Measurements from ENCODE around the gene CALY.

The CALY gene

GRCh38 chr10:133299224-133299623 lies 37.5 kb downstream of the CALY start:
- Mint-ChIP-seq H3K9me3 (no peaks in the 10 kb centered on the region), H3K27ac (no peak overlapping the region), H3K4me3 (no peak overlapping the region), H3K36me3 (ENCODE audit: low read depth) (peaks cover 100% of the 10 kb centered on the region), H3K27me3 (no peaks in the 10 kb centered on the region), H3K4me1 (ENCODE audit: low read depth) (peaks cover 39% of the 10 kb centered on the region)
- intact Hi-C loops (cut with micrococcal nuclease), result no loop called here

- Mint-ChIP-seq H3K27me3 (no peaks in the 10 kb centered on the region), H3K36me3 (ENCODE audit: low read depth) (peaks cover 100% of the 10 kb centered on the region), H3K4me3 (no peak overlapping the region), H3K9me3 (no peaks in the 10 kb centered on the region), H3K27ac (no peak overlapping the region), H3K4me1 (ENCODE audit: low read depth) (peaks cover 39% of the 10 kb centered on the region)
- intact Hi-C loops (cut with micrococcal nuclease), result no loop called here
Observed at GRCh38 chr10:133298466-133298865, 38.2 kb downstream of the CALY start.

DNA sequence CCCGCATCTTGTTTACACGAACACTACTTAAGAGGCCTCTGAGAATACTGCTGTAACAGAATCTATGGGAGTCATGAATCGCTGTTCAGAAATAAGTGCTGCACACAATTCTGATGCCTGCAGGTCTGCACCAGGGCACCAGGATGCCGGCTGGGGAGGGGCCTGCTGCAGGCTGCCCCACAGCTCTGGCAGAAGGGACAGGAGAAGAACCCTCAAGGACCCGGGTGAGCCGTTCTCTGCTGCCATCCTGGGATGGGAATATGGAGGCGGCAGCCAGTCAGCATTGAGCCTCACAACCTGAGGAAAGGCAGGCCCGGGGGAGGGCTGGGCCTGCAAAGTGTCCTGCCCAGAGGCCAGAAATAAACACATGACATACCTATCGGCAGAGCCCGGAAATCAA lies 39.2 kb downstream of the CALY start:
- Mint-ChIP-seq H3K27ac (no peak overlapping the region), H3K36me3 (ENCODE audit: low read depth) (peaks cover 100% of the 10 kb centered on the region), H3K4me3 (no peak overlapping the region), H3K4me1 (ENCODE audit: low read depth) (peaks cover 45% of the 10 kb centered on the region), H3K27me3 (no peaks in the 10 kb centered on the region), H3K9me3 (no peaks in the 10 kb centered on the region)
- intact Hi-C loops (cut with micrococcal nuclease), result no loop called here

DNA sequence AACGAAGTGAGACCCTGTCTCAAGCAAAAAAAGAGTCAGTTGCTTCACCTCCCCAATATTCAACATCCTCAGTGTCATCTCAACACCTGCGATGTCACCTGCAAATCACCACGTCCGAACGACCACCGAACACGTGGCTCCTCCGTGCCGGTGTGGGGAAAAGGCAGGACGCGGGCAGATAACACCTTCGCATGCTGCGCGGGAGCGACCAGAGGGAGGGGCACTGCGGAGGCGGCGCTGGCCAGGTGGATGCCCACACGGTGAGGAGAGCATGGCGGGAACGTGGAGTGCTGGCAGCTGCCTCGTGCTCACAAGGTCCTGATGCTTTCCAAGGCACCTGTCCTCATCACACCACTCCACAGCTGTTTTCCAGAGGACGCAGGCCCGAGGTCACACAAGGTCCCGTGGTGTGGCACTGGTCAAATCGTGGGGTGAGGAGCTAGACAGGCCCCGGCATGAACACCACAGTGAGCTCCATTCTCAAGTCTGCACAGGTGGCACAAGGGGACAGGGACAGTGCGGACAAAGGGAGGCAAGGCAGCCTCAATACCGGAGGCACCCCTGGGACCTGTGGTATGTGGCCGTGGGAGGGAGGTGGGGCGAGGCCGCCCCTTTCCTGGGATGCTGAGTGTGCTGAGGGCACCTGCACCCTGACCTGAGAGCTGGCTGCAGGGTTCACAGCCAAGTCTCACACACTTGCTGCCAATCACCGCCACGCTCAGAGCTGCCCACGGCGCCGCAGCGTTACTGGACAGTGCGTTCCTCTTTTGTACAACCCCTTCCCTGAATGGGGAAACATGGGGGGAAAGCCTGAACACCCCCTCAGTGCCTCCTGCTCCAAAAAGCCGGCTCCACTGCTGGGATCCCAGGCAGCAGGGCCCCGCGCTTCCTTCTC lies 41.0 kb downstream of the CALY start:
- Mint-ChIP-seq H3K27me3 (no peaks in the 10 kb centered on the region), H3K4me1 (ENCODE audit: low read depth) (peaks cover 48% of the 10 kb centered on the region), H3K9me3 (no peaks in the 10 kb centered on the region), H3K27ac (no peak overlapping the region), H3K4me3 (no peak overlapping the region), H3K36me3 (ENCODE audit: low read depth) (peaks cover 100% of the 10 kb centered on the region)
- intact Hi-C loops (cut with micrococcal nuclease), result no loop called here

DNA sequence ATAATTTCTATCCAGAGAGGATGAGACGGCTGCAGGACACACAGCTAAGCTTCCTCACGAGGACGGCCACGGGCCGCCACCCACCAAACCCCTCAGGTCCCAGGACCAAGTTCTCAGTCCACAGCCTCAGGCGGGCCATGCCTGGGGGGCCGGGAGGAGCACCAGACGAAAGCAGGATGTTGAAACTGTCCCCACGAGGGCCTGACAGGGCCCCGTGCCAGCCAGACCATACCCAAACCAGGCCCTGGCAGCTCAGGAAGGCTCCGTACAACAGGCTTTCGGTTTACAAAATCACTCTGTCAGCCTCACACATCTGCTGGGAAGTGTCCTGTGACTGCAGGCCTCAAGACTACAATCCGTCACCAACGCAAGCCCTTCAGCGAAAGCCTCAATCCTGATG lies 42.5 kb downstream of the CALY start:
- Mint-ChIP-seq H3K9me3 (no peaks in the 10 kb centered on the region), H3K4me1 (ENCODE audit: low read depth) (peaks cover 48% of the 10 kb centered on the region), H3K4me3 (no peak overlapping the region), H3K27ac (peak overlapping the region; percentile 85), H3K36me3 (ENCODE audit: low read depth) (peaks cover 100% of the 10 kb centered on the region), H3K27me3 (no peaks in the 10 kb centered on the region)
- intact Hi-C loops (cut with micrococcal nuclease), result no loop called here

GRCh38 chr10:133293810-133294119 lies 42.9 kb downstream of the CALY start:
- Mint-ChIP-seq H3K4me1 (ENCODE audit: low read depth) (peaks cover 48% of the 10 kb centered on the region), H3K27me3 (no peaks in the 10 kb centered on the region), H3K36me3 (ENCODE audit: low read depth) (peaks cover 100% of the 10 kb centered on the region), H3K9me3 (no peaks in the 10 kb centered on the region), H3K27ac (peak overlapping the region; percentile 85), H3K4me3 (no peak overlapping the region)
- intact Hi-C loops (cut with micrococcal nuclease), result no loop called here

- intact Hi-C loops (cut with micrococcal nuclease), result no loop called here
- Mint-ChIP-seq H3K4me3 (no peak overlapping the region), H3K27me3 (no peaks in the 10 kb centered on the region), H3K36me3 (ENCODE audit: low read depth) (peaks cover 100% of the 10 kb centered on the region), H3K27ac (peak overlapping the region; percentile 85), H3K9me3 (no peaks in the 10 kb centered on the region), H3K4me1 (ENCODE audit: low read depth) (peaks cover 48% of the 10 kb centered on the region)
Observed at GRCh38 chr10:133292919-133293809, 43.5 kb downstream of the CALY start.

- Mint-ChIP-seq H3K27ac (no peak overlapping the region), H3K36me3 (ENCODE audit: low read depth) (peaks cover 100% of the 10 kb centered on the region), H3K27me3 (no peaks in the 10 kb centered on the region)
Observed at GRCh38 chr10:133289761-133290160, 46.9 kb downstream of the CALY start.

GRCh38 chr10:133287832-133288500 lies 48.7 kb downstream of the CALY start:
- peaks cover 13% of the 10 kb centered on the region for H3K4me1 Mint-ChIP-seq (ENCODE audit: low read depth)
- no peak overlapping the region for H3K4me3 Mint-ChIP-seq
- intact Hi-C loops (cut with micrococcal nuclease), result no loop called here
- peaks cover 100% of the 10 kb centered on the region for H3K36me3 Mint-ChIP-seq (ENCODE audit: low read depth)
- no peak overlapping the region for H3K27ac Mint-ChIP-seq
- no peaks in the 10 kb centered on the region for H3K27me3 Mint-ChIP-seq
- H3K9me3 Mint-ChIP-seq, result no peaks in the 10 kb centered on the region

More at GRCh38 chr10:133289761-133290160, 46.9 kb downstream of the CALY start:
- Mint-ChIP-seq H3K4me1 (ENCODE audit: low read depth) (peaks cover 31% of the 10 kb centered on the region), H3K9me3 (no peaks in the 10 kb centered on the region), H3K4me3 (no peak overlapping the region)
- intact Hi-C loops (cut with micrococcal nuclease), result no loop called here

DNA sequence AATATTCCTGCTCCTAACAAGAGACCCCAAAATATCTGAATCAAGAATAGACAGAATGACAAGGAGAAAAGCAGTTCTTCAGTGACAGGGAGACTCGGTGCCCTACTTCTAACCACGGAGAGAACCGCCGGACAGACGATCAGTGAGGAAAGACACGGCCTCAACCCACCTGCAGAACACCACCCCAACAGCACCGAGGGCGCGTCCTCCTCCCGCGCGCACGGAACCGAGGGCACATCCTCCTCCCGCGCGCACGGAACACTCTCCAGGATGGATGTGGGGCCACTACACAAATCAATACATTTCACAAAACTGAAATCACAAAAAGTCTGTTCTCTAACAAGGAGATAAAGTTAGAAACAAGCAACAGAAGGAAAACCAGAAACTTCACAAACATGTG lies 50.3 kb downstream of the CALY start:
- intact Hi-C loops (cut with micrococcal nuclease), result no loop called here
- H3K27me3 Mint-ChIP-seq, result no peaks in the 10 kb centered on the region
- peaks cover 100% of the 10 kb centered on the region for H3K36me3 Mint-ChIP-seq (ENCODE audit: low read depth)
- no peak overlapping the region for H3K4me3 Mint-ChIP-seq
- no peaks in the 10 kb centered on the region for H3K9me3 Mint-ChIP-seq
- H3K4me1 Mint-ChIP-seq (ENCODE audit: low read depth), result peaks cover 20% of the 10 kb centered on the region
- H3K27ac Mint-ChIP-seq, result no peak overlapping the region

DNA sequence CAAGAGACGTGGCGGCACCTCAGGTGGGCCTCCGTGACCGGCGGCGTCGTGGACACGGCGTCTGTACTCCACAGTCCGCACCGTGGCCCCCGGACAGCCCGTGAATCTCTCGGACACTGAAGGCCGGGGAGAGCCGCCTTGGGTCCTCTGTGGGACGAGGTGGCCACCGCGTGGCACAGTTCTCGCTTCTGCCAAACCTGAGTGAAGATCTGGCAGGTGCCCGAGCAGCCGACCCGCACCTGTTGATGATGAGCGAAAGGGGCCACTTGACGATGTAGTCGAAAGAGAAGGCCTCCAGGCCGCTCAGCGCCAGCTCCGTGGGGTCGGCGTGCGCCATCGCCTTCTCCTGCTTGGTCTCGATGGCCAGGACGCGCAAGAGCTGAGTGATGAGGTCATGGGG lies 51.5 kb downstream of the CALY start:
- H3K27ac Mint-ChIP-seq, result no peak overlapping the region
- peaks cover 100% of the 10 kb centered on the region for H3K36me3 Mint-ChIP-seq (ENCODE audit: low read depth)
- H3K27me3 Mint-ChIP-seq, result no peaks in the 10 kb centered on the region
- H3K9me3 Mint-ChIP-seq, result no peaks in the 10 kb centered on the region
- peaks cover 31% of the 10 kb centered on the region for H3K4me1 Mint-ChIP-seq (ENCODE audit: low read depth)
- H3K4me3 Mint-ChIP-seq, result no peak overlapping the region
- intact Hi-C loops (cut with micrococcal nuclease), result no loop called here

- no peak overlapping the region for H3K27ac Mint-ChIP-seq
- H3K36me3 Mint-ChIP-seq (ENCODE audit: low read depth), result peaks cover 100% of the 10 kb centered on the region
- intact Hi-C loops (cut with micrococcal nuclease), result no loop called here
- H3K4me3 Mint-ChIP-seq, result no peak overlapping the region
- H3K27me3 Mint-ChIP-seq, result no peaks in the 10 kb centered on the region
- H3K9me3 Mint-ChIP-seq, result no peaks in the 10 kb centered on the region
- peaks cover 44% of the 10 kb centered on the region for H3K4me1 Mint-ChIP-seq (ENCODE audit: low read depth)
Observed at GRCh38 chr10:133283931-133284330, 52.8 kb downstream of the CALY start.

GRCh38 chr10:133282846-133283390 lies 53.8 kb downstream of the CALY start:
- Mint-ChIP-seq H3K27me3 (no peaks in the 10 kb centered on the region), H3K27ac (peak overlapping the region; percentile 8), H3K36me3 (ENCODE audit: low read depth) (peaks cover 99% of the 10 kb centered on the region), H3K4me3 (no peak overlapping the region), H3K9me3 (no peaks in the 10 kb centered on the region), H3K4me1 (ENCODE audit: low read depth) (peaks cover 54% of the 10 kb centered on the region)
- intact Hi-C loops (cut with micrococcal nuclease), result no loop called here

Data from dendritic cell treated with granulocyte-macrophage colony-stimulating factor and Interleukin-4, amounts not matched to agents 40 ng/mL and 50 ng/mL, for 4 days (primary cell).